ENCODE data around the gene ATXN3. TPM values are rescaled to one million over a fixed set of nuclear protein-coding genes. Genes with fewer than 3 reads are reported as not detected.

The ATXN3 gene
- total and polyA plus RNA-seq, 2 of the 13 experiments (the other 11 are each of a cell fraction or from before 2014, with no cell fraction given) = 14.9 to 17.3 TPM

GRCh38 chr14:92103363-92103989 is 2.9 kb downstream of the ATXN3 start (continued):
- TF ChIP-seq TRAFD1 (CRISPR knock-in tag; IDR thresholded peaks at IDR 0.05; ENCODE audit: borderline replicate concordance) (no peak), FOXA1 (IDR thresholded peaks at IDR 0.05) (no peak), FOXA1 (CRISPR knock-in tag; IDR thresholded peaks at IDR 0.05) (no peak), IKZF1 (IDR thresholded peaks at IDR 0.05) (no peak), RFX1 (IDR thresholded peaks at IDR 0.05) (no peak), ZNF296 (CRISPR knock-in tag; conservative IDR thresholded peaks at IDR 0.05) (no peak)
- TF ChIP-seq, protein P1, sequence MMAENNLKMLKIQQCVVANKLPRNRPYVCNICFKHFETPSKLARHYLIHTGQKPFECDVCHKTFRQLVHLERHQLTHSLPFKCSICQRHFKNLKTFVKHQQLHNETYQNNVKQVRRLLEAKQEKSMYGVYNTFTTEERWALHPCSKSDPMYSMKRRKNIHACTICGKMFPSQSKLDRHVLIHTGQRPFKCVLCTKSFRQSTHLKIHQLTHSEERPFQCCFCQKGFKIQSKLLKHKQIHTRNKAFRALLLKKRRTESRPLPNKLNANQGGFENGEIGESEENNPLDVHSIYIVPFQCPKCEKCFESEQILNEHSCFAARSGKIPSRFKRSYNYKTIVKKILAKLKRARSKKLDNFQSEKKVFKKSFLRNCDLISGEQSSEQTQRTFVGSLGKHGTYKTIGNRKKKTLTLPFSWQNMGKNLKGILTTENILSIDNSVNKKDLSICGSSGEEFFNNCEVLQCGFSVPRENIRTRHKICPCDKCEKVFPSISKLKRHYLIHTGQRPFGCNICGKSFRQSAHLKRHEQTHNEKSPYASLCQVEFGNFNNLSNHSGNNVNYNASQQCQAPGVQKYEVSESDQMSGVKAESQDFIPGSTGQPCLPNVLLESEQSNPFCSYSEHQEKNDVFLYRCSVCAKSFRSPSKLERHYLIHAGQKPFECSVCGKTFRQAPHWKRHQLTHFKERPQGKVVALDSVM (CRISPR knock-in tag; IDR thresholded peaks at IDR 0.05) = peak; percentile 89

GRCh38 chr14:92099802-92100201 is 6.6 kb downstream of the ATXN3 start:
- no TSS peak for BruUV-seq (replicated peaks)
- Histone ChIP-seq H3K27ac (ENCODE audit: extremely low read length, insufficient read depth, low read length) (no peak overlapping the region), H3K27me3 (ENCODE audit: control insufficient read depth in 1 of 2, insufficient read depth in 2 of 2, low read length in 2 of 2) (no peaks in the 10 kb centered on the region), H3K4me1 (ENCODE audit: insufficient read depth, low read length) (peaks cover 24% of the 10 kb centered on the region), H2AFZ (ENCODE audit: low read length) (no peak overlapping the region), H3K4me2 (ENCODE audit: low read depth, low read length) (no peak overlapping the region), H3K9ac (ENCODE audit: insufficient read depth, low read depth, low read length) (no peak overlapping the region), H4K20me1 (ENCODE audit: insufficient read depth, low read length) (0 out of 2 replicates have a peak, but pooled peaks cover 5% of the 10 kb centered on the region), H3K79me2 (ENCODE audit: insufficient read depth, low read length) (peaks cover 56% of the 10 kb centered on the region), H3K9me3 (ENCODE audit: low read length) (no peaks in the 10 kb centered on the region), H3K4me3 (replicated peaks in 1 of 3; ENCODE audit: insufficient read depth in 1 of 3, low read depth in 2 of 3, low read length in 3 of 3) (no peak overlapping the region), H3K36me3 (replicated peaks in 1 of 2; ENCODE audit: control insufficient read depth in 1 of 2, insufficient read depth in 2 of 2, low read length in 2 of 2) (peaks cover 0 to 6% of the 10 kb centered on the region in 2 experiments; a peak in 1 of 5 replicates)
- CTCF ChIA-PET (ENCODE audit: low intra/inter-chr PET ratio, low total read pairs) = no interaction called here
- in situ Hi-C loops (cut with HindIII; ENCODE audit: extremely low pct_ligation_motif_present, low pct_unique_long_range_greater_than_20kb) (no loop called here), intact Hi-C loops (cut with micrococcal nuclease; ENCODE audit: unreplicated experiment) (no loop called here)
- FAIRE-seq (no peak), DNase-seq (ENCODE audit: low spot score) (no peak), ATAC-seq (no peak)
- POLR2A ChIA-PET = interaction anchor here (2.3 kb wide), 1 partner anchor 22 kb away, joined by 5 read pairs; the partner anchor contains the start of genes CPSF2 and NDUFB1
- no peak for TF ChIP-seq FOSL1 (CRISPR knock-in tag; IDR thresholded peaks at IDR 0.05; ENCODE audit: borderline replicate concordance)
- TF ChIP-seq ZMYM2 (CRISPR knock-in tag; IDR thresholded peaks at IDR 0.05) = no peak
- TF ChIP-seq RFX3 (CRISPR knock-in tag; IDR thresholded peaks at IDR 0.05) = no peak
- no peak for TF ChIP-seq ZNF432 (CRISPR knock-in tag; IDR thresholded peaks at IDR 0.05; ENCODE audit: borderline replicate concordance)
- no peak for TF ChIP-seq ONECUT2 (CRISPR knock-in tag; IDR thresholded peaks at IDR 0.05)
- TF ChIP-seq, protein P2, sequence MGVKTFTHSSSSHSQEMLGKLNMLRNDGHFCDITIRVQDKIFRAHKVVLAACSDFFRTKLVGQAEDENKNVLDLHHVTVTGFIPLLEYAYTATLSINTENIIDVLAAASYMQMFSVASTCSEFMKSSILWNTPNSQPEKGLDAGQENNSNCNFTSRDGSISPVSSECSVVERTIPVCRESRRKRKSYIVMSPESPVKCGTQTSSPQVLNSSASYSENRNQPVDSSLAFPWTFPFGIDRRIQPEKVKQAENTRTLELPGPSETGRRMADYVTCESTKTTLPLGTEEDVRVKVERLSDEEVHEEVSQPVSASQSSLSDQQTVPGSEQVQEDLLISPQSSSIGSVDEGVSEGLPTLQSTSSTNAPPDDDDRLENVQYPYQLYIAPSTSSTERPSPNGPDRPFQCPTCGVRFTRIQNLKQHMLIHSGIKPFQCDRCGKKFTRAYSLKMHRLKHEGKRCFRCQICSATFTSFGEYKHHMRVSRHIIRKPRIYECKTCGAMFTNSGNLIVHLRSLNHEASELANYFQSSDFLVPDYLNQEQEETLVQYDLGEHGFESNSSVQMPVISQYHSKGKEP (CRISPR knock-in tag; IDR thresholded peaks at IDR 0.05) = no peak
- no peak for TF ChIP-seq SRSF9 (IDR thresholded peaks at IDR 0.05; ENCODE audit: borderline replicate concordance, insufficient read depth, low read depth, low read length, poor library complexity, severe bottlenecking)

All from HepG2 (cell line).